ENCODE measurements around the gene GM2A. TPM values are rescaled to one million over a fixed set of nuclear protein-coding genes. Genes with fewer than 3 reads are reported as not detected.
"Not testable (repeated sequence)": the region's sequence is repeated elsewhere in the genome, so short reads cannot be mapped to it uniquely, and the experiment has no call there.

GM2A gene
- polyA plus RNA-seq, 10 donors: 18.1 to 30.5 (median 21.6) TPM

DNA sequence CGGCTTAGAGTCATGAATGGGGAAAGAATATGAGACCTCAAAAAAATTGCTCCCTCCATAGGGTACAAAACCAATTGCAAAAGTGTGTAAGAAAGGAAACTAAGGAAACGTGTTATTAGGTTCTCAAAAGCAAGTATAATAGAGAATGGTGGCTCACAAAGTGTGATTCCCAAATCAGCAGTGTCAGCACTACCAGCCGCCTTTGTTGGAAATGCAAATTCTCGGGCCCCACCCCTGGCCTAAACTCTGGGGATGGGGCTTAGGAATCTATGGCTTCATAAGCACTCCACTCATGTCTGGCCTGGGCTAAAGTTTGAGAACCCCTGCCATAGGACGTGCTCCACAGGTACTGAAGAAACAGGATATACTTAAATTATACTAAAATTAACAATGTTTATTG is 27.5 kb upstream of the GM2A start:
- no peak for DNase-seq

DNA sequence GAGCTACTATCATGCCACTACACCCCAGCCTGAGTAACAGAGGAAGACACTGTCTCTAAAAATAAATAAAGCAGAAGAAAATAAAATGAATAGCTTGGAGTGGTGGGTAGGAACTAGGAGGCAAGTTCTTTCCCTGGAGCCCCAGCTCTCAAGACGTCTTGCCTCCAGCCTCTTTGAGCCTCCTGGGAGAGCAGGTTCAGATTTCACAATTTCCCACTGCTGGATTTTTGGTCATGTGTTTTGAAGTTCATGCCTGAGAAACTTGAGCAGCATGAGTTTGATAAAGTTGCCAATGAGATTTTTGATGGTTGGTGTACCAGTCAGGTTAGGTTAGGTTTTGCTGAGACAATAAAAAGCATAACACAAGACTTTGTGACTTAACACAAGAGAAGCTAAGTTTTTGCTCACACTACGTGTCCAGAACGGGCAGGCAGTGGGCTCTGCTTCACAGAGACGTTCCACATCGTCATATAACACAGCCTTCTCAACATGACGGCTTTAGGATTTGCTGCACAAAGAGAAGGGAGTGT is 25.0 kb upstream of the GM2A start:
- DNase-seq: no peak

DNA sequence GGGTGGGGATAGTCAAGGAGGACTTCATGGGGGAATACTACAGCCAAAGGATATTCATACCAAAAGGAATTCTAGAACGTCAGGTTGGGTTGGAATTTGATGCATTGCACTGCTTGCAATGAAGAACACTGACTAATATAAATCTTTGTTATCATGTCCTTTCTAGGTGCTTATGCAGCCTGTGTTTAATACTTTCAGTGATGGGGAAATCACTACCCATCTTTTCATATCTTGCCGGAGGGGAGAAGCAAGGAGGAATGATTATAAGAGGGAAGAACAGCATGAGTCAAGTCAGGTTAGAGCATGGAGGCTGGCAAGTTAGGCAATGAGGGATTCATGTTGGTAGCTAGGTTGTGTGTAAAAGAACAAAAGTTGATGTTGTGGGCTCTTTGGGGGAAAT is 24.0 kb upstream of the GM2A start:
- DNase-seq: no peak

DNA sequence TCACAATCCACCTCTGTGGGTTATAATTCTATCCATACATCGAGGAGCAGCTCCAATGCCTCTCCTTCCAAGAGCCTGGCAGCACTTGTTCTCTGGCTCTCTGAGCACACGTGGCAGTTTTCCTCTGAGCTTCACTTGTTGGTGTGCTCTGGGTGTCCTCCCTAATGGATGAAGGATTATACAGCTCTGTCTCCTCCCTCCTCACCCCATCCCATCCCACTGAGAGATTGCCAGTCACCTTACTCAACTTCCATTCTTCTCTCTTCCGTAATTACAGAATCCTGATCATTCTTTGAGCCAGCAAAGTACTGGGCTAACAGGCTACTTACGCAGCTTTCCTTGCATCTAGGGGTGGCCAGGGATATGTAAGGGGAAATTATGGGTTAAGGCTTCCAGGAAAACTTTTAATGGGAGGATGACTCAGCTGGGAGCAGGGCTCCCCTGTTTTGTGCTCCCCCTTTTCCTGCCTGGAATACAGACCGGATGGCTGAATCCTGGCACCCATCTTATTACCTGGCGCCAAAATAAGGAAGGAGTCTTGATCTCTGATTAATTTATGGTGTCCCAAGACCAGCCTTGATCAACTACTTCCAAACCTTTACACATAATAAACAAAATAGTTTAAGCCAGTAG is 22.8 kb upstream of the GM2A start:
- DNase-seq: no peak

DNA sequence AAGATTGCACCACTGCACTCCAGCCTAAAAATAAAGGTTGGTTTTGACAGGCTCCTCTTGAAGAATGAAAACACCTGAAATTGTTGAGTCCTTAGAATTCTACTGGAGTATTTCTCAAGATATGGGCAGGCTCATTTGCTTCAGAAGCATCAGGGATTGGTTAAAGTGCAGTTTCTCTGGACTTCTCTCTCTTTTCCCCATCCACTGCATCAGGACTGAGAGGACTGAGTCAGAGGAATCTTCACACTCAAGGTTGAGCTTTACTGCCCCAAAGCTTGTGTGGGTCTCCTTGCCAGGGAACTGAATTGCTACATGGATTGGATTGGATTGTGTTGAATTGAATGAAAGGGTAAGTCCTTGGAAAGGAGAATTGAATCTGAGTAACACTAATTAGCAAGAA is 21.6 kb upstream of the GM2A start:
- no peak for DNase-seq

DNA sequence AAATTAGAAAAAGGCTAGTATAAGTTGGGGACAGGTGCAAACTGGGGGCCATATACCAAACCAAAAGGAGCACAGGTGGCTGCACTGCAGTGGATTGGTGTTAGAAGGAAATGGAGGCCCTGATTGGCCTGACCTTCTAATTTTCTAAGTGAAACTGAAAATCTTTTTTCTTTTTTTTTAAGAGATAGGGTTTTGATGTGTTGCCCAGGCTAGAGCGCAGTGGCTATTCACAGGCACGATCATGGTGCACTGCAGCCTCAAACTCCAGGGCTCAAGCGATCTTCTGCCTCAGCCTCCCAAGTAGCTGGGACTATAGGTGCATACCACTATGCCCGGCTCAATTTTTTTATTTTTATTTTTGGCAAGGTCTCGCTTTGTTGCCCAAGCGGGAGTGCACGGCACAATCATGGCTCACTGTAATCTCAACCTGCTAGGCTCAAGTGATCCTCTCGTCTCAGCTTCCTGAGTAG is 19.3 kb upstream of the GM2A start:
- no peak for DNase-seq

DNA sequence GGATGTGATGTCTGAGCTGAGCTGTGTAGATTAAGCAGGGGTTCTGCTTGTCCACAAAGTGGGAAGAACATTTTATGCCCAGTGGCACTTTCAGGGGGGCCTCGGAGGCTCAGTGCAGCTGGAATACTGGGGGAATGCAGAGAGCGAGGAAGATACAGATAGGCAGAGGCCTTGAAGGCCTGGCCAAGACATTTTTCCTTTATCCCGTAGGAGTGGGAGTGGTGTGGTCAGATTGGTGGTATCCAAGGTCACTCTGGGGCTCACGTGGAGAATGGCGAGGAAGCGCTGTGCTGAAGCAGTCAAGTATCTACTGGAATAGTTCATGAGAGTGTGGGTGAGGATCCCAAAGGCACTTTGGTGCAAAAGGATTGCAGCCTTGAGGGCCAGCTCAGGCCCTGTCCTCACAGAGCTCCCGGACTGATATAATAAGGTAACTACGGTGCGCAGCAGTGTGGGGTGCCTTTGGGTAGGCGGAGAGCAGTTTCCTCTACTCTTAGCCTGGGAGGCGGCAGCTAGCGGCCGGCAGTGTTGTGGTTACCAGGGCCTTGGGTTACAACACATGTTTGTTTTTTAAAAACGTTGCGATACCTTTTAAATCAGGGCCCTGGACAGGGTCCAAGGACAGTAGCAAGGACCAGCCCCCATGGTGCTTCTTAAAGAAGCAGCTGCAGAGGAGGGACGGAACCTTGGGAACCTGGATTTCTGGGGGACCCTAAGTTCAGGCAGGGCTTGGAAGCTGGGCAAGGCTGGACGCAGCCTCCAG is 18.3 kb upstream of the GM2A start:
- peak; percentile 29 to 75 (median 59) for DNase-seq

DNA sequence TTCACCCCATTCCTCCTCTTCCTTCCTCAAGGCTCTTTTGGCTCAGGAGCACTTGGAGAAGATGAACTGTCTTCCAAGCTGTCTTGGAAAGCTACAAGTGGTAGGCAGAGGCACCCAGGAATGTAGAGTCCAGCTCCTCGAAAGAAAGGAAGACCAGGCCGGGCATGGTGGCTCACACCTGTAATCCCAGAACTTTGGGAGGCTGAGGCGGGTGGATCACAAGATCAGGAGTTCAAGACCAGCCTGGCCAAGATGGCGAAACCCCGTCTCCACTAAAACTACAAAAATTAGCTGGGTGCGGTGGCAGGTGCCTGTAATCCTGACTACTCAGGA is 17.8 kb upstream of the GM2A start:
- DNase-seq: not testable (repeated sequence)

DNA sequence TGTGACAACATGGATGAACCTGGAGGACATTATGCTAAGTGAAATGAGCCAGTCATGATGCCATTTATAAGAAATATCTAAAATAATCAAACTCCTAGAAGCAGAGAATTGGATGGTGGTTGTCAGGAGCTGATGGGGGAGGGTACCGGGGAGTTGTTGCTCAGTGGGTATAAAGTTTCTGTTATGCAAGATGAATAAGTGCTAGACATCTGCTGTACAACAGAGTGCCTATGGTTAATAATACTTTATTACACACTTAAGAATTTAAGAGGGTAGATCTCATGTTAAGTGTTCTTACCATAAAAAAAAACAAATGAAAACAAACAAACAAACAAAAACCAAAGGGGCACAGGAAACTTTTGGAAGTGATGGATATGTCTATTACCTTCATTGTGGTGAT is 16.1 kb upstream of the GM2A start:
- DNase-seq: no peak

DNA sequence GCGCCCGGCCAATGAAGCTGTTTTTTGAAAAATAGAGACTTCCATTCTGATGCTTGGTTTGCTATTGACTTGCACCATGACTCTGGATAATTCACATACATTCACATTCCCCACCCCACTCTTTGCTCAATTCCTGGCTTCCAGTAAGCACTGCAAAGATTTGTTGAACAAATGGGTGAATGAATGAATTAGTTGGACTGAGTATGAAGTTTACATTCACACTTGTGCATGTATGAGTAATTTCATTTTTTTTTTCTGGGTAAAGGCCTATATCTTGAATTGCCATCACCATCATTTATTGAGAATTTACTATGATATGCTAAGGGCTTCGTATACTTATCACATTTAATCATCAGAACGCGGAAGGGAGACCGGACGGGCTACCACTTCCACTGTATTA is 15.3 kb upstream of the GM2A start:
- no peak for DNase-seq

DNA sequence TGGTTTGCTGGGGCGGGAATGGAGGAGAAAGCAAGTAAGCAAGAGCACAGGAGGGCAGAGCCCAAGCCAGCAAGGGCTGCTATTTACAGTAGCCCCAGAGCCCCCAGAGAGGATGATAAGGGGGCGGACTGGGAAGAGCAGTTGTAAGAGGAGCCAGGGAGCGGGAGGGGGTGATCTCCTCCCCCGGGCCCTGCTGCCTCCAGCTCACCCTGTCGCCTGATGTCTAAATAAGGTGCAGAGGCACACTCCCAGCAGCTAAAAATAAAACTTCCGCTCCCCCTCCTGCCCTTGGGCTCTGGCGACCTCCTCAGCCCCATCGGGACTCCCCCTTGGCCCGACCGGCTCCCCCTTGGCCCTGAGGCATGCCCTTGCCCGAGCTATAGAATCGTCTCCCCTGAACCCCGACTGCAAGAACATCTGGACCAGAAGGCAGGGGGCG is 14.7 kb upstream of the GM2A start:
- DNase-seq: peak; percentile 47 to 61 (median 52)

DNA sequence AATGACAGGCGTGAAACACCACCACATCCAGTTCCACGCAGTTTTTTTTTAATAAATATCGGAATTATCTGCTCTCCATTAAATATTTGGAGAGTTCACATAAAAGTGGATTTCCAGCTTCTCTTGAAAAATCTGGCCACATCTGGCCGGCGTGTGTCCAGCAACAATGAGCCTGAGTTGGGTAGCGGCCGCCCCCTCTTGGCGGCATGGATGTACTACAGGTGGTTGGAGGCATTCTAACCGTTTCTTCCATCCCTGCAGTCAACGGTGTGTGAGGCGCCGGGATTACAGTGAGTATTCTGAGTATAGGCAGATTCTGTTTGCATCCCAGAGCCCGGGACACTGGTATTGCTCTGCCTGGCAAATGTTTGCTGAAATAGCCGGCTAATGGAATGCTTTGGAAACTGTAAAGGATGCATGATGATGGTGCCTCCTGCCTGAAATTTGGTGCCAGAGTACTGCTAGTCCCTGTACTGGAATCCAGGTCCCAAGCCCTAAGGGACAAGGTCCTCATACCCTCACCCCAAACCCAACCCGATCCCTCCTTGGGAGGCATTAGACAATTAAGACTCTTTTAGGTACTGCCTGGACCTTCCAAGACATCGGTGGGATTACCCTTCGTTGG is 13.6 kb upstream of the GM2A start:
- DNase-seq: peak; percentile 70 to 85 (median 72)

DNA sequence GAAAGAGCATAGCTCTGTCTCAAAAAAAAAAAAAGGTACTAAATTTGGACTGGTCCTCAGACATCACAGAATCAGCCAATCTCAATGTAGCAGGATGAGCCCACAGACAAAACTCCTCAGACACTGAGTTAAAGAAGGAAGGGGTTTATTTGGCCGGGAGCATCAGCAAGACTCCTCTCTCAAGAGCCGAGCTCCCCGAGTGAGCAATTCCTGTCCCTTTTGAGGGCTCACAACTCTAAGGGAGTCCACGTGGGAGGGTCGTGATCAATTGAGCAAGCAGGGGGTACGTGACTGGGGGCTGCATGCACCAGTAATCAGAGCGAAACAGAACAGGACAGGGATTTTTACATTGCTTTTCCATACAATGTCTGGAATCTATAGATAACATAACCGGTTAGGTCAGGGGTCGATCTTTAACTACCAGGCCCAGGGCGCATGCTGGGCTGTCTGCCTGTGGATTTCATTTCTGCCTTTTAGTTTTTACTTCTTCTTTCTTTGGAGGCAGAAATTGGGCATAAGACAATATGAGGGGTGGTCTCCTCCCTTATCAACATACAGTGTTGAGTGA is 12.6 kb upstream of the GM2A start:
- DNase-seq: not testable (repeated sequence)

DNA sequence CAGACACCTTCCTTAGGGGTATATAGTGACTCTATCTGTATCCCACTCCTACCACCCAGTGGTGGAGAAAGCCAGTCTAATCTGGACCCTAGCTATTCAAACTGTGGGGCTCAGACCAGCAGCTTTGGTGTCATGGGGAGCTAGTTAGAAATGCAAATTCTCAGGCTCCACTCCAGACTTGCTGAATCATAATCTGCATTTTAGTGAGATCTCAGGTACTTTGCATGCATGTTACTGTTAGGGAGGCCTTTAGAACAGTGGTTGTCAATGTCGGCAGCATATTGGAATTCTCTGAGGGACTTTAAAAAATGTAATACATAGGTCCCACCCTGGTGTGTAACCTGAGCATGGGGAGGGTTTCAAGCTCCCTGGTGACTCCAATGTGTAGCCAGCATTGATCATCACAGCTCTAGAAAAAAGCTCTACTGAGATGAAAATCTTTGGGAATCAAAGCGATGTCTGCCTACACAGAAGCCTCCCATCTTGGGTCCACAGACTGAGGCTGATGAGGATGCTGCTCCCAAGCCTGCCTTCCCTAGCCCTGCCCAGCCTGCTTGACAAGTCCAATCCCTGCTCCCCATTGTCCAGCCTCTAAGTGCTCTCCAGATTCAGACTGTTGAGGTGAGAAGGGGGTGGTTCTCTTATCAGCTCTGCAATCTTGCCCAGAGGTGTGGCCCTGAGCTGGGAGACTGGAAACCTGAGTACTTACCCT is 11.9 kb upstream of the GM2A start:
- DNase-seq: no peak

DNA sequence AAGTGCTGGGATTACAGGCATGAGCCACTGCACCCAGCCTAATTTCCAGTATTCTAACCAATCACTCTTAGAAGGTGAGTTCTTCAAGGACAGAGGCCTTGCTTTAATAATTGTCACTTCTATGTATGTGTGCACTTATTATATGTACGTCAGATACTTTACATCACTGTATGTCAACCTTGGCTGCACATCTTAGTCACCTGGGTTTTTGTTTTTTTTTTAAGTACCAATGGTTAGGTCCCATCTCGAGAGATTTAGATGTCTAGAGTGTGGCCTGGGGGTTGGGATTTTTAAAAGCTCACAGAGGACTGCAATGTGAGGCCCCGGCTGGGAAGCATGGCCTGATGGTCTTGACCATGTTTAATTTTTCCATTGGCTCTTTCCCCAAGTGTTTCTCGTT is 9.9 kb upstream of the GM2A start:
- no peak for DNase-seq

DNA sequence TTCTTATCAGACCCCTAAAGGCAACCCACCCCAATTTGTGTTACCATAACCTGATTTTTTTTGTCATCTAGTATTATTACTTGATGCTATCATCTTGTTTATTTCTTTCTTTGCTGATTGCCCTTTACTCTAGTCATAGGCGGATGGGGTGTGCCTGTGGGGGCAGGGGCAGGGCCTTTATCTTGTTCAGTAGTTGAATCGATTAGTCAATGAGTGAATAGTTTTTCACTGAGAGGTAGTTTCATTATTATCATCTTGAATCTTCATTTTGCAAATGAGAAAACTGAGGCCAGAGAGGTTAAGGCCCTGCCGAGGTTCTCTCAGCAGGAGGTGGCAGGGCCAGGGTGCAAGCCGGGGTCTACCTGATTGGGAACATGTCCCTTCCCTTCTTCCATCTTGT is 9.4 kb upstream of the GM2A start:
- no peak for DNase-seq

DNA sequence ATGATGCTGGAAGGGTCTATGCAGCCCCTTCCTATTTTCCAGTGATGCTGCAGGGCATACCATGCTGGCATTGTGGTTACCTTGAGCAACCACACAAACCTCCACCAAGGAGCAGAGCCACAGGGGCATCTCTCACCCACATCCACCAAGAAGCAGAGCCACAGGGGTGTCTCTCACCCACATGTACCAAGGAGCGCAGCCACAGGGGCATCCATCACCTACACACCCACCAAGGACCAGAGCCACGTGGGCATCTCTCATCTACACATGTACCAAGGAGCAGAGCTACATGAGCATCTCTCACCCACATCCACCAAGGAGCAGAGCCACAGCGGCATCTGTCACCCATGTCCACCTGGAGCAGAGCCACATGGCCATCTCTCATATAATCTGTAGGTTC is 8.8 kb upstream of the GM2A start:
- no peak for DNase-seq

DNA sequence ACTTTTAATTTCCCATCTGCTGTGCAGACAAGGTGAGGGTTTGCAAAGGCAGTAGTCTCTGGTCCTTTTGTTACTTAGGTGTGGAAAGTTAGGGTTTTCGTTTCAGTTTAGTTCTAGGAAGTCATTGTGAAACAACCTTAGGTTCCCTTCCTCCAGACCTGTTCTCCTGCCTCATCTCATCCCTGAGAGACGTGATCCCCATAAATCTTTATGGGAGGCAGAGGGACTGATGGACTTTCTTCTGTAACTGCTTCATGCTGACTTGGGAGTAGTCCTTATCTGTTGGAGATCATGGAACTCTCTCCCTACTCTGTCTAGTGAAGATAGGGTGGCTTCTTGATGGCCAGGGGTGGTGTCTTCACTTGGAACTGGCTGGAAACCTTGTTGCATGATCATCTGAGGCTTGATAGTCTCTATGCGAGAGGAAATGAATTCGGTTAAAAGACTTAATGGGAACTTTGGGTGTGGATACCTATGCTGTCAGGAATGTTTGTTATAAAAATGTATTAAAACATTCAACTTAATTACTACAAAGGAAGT is 7.2 kb upstream of the GM2A start:
- DNase-seq: no peak

DNA sequence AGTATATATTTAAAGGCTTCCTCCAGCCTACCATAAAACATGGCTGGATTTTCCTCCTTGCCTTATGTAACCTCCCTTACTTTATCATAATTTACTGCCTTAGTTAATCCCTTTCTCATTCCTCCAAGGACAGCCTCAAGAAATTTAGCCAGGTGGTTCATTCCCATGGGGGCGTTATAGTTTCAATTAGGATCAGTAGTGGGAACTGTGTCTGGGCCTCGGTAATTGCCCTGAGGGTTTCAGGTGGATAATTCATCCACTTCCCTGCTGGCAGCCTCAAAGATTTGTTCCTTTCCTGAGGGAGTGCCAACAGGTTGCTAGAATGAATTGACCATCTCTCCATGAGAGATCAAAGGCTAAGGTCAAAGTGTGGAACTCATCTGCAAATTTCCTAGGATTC is 4.3 kb upstream of the GM2A start:
- DNase-seq: no peak

DNA sequence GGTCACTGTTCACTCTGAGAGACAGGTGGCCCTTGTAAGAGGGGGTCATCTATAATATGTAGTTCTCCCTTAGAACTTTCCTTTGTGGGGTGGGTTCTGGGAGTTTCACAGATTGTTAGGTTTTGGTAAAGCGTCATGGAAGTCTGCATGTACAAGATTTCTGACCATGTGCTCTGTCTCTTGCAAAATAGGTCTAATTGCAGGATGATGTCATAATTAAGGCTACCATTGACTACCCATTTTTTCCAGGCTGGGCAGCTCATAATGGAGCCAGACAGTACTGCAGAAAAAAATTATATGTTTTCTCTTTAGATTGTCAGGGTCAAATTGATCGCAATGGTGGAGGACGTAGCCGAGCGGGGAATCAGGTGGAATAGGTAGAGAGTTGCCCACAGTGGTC is 3.7 kb upstream of the GM2A start:
- DNase-seq: no peak

DNA sequence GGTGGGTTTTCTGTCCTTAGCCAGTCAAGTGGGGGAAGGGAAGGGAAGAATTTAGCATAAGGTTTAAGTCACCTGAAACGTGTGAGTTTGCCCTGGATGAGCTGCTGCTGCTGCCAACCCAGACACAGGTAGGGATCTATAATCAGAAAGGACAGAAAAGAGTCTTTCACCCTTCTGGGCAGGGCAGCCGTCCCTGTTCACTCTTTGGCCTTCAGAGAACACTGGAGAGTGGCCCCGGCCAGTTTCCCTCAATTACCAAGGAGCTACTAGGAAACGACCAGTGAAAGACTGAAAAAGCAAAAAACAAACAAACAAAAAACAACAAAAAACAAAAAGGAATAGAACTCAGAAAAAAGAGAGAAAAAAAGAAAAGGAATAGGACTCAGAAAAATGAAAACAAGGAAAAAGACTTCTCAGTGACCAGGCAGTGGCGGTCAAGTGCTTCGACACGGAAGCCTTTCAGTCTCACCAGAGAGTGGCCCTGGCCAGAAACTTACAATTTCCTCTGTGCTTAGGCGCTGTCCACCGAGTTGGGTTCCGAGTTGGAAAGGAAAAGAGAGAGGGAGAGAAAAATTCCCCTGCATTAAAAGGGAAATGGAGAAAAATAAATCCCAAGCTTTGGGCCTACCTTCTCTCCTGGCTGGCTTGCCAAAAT is 2.5 kb upstream of the GM2A start:
- DNase-seq: no peak
